SIG-M5 treated with dmso at 0.1 percent for 504 hours (cell line): ENCODE results near the gene IGFBPL1.
"Not testable (repeated sequence)": the region's sequence is repeated elsewhere in the genome, so short reads cannot be mapped to it uniquely, and the experiment has no call there.

Experiments used
- DNase-seq: peaks from one replicate; lab custom pipeline; 2025; ENCODE audit not compliant: unreplicated experiment; lab: John Stamatoyannopoulos, UW

Gene IGFBPL1

DNA sequence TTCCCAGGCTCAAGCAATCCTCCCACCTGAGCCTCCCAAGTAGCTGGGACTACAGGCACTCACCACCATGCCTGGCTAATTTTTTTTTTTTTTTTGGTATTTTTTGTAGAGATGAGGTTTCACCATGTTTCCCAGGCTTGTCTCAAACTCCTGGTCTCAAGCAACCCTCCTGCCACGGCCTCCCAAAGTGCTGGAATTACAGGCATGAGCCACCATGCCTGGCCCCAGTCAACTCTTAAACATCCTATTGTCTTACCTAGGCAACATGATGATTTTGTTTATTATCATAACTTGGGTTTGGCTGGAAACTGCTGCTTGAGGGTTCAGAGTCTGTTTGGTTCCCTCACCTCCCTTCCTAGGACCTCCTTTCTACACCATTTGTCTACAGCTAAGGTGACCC is 25.1 kb downstream of the IGFBPL1 start:
- not testable (repeated sequence) for DNase-seq

DNA sequence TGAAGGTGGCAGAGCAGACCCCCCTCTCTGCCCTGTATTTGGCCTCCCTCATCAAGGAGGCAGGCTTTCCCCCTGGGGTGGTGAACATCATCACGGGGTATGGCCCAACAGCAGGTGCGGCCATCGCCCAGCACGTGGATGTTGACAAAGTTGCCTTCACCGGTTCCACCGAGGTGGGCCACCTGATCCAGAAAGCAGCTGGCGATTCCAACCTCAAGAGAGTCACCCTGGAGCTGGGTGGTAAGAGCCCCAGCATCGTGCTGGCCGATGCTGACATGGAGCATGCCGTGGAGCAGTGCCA is 27.9 kb downstream of the IGFBPL1 start:
- DNase-seq, result no peak

DNA sequence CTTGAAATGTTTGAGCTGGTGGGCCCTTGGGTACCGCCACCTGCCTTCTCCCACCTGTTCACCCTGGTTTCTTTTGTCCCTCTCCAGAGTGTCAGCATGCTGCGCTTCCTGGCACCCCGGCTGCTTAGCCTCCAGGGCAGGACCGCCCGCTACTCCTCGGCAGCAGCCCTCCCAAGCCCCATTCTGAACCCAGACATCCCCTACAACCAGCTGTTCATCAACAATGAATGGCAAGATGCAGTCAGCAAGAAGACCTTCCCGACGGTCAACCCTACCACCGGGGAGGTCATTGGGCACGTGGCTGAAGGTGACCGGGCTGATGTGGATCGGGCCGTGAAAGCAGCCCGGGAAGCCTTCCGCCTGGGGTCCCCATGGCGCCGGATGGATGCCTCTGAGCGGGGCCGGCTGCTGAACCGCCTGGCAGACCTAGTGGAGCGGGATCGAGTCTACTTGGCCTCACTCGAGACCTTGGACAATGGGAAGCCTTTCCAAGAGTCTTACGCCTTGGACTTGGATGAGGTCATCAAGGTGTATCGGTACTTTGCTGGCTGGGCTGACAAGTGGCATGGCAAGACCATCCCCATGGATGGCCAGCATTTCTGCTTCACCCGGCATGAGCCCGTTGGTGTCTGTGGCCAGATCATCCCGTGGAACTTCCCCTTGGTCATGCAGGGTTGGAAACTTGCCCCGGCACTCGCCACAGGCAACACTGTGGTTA is 28.4 kb downstream of the IGFBPL1 start:
- DNase-seq, result no peak

DNA sequence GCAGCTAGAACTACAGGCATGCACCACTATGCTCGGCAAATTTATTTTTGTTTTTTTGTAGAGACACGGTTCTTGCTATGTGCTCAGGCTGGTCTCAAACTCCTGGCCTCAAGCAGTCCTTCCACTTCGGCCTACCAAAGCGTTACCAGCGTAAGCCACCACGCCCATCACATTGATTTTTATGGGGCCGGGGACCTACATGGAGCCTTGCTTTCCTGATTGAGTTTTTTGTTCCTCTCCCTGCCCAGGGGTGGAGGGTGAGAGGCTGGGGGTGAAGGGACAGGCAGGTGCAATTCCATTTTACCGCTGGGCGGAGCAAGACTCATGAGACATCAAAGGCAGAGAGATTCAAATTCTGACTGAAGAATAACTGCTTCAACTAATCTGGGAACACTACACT is 29.8 kb downstream of the IGFBPL1 start:
- DNase-seq, result no peak

- no peak for DNase-seq
These were observed 31.0 kb downstream of the IGFBPL1 start for GRCh38 chr9:38393128-38393796.

DNA sequence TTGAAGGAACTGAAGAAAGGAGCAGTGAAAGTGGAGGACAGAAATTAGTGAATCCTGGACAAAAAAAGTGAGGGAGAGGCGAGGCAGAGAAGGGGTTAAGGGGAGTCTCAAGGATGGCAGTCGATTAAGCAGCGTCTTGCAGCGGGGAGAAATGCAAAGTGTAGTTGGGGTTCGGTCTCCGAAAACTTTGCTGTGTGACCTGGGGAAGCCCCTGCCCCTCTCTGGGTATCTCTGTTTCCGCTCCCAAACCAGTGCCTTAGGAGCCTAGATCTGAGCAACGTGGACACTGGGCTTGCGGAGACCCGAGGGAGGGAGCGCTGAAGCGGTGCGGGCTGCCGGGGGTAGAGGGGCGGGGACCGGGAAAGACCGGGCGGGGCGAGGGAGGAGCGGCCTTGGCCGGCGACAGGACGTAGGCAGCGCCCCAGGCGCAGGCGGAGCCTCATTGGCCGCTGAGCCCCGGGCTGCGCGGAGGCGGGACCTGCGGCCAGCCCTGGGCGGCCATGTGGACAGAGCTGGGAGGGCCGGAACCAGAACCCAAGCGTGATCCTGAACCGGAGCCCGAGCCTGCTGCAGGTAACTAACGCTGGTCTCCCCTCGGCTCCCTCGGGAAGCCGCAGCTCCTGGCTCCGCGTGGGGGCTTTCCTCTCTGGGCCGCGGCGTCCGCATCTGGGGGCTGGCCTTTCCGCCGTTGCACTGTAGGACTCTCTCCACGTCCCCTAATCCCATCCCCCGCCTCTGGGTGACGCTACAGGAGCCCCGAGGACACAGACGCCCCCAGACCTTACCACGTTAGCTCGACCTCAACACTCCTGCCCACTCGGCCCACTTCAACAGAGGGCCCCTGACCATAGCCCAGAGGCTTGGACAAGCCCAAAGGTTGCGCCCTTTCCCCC is 31.8 kb downstream of the IGFBPL1 start, which contains the start of gene ALDH1B1:
ALDH1B1 (plus strand) TSS at position 468 of the 893 bp plus-strand sequence. CDS start 3,047 bp downstream, outside the sequence.
- peak; percentile 77 for DNase-seq

- DNase-seq, result no peak
These were observed 32.8 kb downstream of the IGFBPL1 start for GRCh38 chr9:38391278-38392118.

- no peak for DNase-seq
These were observed 33.4 kb downstream of the IGFBPL1 start for GRCh38 chr9:38390851-38391250.

DNA sequence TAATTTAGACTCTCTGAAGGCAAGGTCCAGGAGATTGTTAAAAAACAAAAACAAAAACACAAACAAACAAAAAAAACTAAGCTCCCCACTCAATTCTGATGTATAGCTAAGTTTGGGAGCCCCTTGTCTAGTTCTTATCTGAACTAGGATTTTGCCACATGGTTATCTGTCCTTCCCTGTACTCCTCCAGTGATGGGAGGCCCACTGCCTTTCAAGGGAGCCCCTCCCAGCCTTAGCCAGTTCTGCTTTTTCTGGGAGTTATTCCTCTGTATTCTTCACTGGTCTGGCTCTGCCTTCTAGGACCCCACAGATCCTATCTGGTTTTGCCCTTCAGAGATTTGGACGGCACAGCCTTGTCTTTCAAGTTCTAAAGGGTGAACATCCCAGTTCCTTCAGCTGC is 33.8 kb downstream of the IGFBPL1 start:
- no peak for DNase-seq

- DNase-seq, result no peak
These were observed 34.9 kb downstream of the IGFBPL1 start for GRCh38 chr9:38389313-38389712.

GRCh38 chr9:38388283-38389223 is 35.7 kb downstream of the IGFBPL1 start:
- DNase-seq, result no peak

DNA sequence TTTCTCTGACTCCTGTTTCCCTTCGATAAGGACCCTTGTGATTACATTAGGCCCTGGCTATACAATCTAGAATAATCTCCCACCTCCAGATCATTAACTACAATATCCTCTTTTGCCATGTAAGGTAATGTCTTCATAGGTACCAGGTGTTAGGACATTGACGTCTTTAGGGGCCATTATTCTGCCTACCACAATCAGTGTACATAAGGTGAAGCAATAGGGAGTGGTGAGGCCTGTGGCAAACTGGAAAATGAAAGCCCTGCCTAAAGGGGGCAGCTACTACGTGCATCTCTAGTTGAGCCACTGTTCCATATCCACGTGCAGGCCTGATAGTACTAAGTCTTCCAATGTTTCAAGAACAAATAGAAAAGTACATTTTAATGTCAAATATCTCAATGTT is 36.5 kb downstream of the IGFBPL1 start:
- no peak for DNase-seq

- DNase-seq, result no peak
These were observed 37.2 kb downstream of the IGFBPL1 start for GRCh38 chr9:38387066-38387465.

DNA sequence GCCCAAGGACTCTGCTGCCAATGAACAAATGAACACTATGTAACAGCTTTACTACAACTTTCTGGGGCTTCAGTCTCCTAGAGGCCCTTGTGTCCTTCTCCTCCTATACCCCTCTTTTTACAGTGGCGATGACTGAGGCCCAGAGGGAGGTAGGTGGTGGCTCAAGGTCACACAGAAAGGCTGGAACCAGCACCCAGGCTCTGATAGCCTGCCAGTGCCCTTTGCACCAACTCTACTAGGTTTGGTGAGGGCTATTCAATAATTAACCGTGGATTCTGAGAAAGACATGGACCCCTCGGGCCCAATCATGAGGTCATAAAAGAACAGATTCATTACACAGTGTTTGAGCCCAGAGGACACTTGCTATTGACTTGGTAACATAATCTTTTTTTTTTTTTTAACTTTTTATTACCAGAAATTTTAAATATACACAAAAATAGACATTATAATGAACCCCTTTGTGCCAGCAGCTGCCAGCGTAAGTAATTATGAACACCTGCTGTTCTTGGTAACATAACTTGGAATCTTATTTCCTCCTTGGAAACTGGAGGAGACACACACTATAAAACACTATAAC is 37.8 kb downstream of the IGFBPL1 start:
- DNase-seq, result no peak

DNA sequence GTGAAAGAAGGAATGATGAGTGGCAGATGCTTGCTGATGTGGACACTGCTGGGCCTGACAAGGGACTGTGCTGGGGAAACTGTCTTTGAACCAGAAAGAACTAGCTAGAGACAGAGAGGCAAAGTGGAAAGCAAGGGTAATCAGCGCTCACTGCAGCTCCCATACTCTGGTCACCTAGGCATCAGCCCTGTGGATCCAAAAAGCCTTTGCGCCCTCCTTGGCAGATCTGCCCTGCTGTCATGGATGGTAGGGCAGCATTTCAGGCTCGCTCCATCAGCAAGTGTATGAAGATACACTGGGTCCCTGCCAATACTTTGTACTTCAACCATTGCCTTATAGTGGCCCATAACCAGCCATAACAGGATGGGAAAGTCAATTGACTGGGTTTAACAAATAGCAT is 38.4 kb downstream of the IGFBPL1 start:
- DNase-seq, result no peak

DNA sequence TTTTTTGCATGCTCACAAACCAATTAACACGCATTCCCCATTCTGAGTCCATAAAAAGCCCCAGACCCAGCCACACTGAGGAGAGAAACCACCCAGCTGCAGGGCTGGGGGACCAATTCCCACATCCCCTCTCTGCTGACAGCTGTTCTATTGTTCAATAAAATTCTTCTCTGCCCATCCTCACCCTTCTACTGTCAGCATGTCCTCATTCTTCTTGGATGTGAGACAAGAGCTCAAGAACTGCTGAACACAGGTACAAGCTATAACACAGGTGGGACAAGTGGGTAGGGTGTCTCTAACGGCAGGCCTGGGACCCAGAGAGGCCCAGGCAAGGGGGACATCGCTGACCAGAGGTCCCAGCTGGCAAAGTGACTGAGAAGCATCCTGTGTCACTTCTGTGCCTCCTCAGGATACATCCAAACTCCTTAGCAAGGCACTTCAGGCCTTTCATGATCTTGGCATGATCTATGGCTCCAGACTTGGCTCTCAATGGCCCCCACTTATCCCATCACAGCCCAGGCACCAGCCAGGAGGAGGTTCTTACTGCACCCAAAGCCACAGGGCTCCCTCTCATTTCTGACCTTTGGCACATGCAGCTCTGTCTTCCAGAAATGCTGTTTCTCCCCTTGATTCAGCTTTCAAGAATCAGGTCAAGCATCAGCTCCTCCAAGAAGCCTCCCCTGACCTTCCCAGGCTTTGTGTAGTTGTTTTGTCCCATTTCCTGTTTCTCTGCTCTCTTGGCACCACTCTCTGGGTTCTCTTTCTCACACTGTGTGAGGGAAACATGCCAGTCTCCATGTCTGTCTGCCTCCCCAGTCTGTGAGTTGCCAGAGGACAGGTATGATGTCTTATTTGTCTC is 39.0 kb downstream of the IGFBPL1 start:
- DNase-seq, result no peak

DNA sequence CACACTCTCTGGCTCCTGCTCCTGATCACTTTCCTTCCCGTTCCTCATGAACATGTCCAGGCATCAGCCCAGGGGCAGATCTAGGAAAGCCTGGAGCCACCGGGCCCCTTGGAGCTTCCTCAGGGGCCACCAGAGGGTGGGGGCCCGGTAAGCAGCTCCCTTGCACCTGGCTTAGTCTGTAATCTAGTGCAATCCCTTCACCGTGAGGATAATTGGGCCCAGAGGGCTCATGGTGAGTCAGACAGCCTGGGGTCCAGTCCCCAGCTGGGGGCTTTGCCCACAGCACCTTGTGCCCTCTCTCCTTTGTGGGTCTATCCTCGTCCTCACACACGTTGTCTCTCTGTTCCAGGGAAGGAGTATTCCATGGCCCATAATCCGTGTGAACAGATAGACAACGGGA is 42.1 kb downstream of the IGFBPL1 start:
- DNase-seq, result no peak

DNA sequence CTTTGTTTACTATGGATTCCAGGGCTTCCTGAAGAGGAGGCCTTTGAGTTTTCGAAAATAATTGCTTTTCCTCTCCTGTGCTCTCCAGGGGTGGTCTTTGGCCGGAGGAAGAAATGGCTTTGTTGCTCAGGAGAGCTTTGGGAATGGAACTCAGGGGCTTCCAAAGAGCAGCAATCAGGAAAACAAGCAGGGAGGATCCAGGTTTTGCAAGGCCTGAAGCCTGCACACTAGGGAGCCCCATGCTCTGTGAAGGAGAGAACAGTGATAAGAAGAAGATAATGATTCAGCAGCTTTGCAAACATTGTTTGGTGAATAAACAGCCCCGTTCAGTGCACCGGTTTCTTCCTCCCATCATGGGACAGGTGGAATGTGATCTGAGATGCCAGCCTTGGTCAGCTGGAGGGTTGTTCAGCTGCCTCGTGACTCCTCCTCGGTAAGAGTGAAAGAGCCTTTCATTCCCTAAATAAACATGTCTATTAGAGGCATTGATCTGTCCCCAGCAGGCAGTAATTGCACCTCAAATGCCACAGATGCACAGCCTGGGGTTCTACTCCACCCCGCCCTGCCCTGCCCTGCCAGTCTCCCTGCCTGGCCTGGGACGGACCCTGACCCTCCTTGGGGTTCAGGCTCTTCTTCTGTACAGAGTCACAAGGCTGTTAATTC is 43.3 kb downstream of the IGFBPL1 start:
- DNase-seq, result no peak
